H1 (cell line): Measurements from ENCODE around the gene PHLDA3. TPM values are rescaled to one million over a fixed set of nuclear protein-coding genes. Genes with fewer than 3 reads are reported as not detected.

Experiments
- ASH2L ChIP-seq: fragments of 200-600, 300-600 bp; sonication (generic); IDR thresholded peaks from one replicate; pipeline ENCODE4 v1.7.1; 2017; ENCODE audit warnings: low read length
- ATF3 ChIP-seq: IDR thresholded peaks from 2 replicates; pipeline ENCODE4 v1.6.1; 2011; ENCODE audit warnings: low read depth, mild to moderate bottlenecking, low read length; ENCODE audit not compliant: insufficient read depth
- BCL11A ChIP-seq, 2 experiments: IDR thresholded peaks; one replicate each; pipeline ENCODE4 v1.6.1; 2011; ENCODE audit warnings: low read depth in 2 of 2, low read length in 2 of 2, mild to moderate bottlenecking in 2 of 2
- CEBPB ChIP-seq: IDR thresholded peaks from 2 replicates; pipeline ENCODE4 v1.6.1; 2012; ENCODE audit warnings: low read depth, low read length
- FOSL1 ChIP-seq: IDR thresholded peaks from 2 replicates; pipeline ENCODE4 v1.6.1; 2011; ENCODE audit warnings: mild to moderate bottlenecking, low read depth, low read length, moderate library complexity; ENCODE audit not compliant: insufficient read depth
- HDAC2 ChIP-seq, 2 experiments: fragments of 300-600 bp in 1 of 2; sonication (generic) in 1 of 2; IDR thresholded peaks; 2 replicates each; pipeline ENCODE4 v1.6.1; 2011 to 2012; ENCODE audit warnings: low read depth in 2 of 2, low read length in 2 of 2, mild to moderate bottlenecking in 2 of 2, moderate library complexity in 2 of 2, borderline replicate concordance in 1 of 2, inconsistent platforms in 1 of 2
- KDM1A ChIP-seq: fragments of 200-600, 300-600 bp; sonication (generic); IDR thresholded peaks from 2 replicates; pipeline ENCODE4 v1.7.1; 2016; ENCODE audit warnings: mild to moderate bottlenecking, low read length, borderline replicate concordance
- POLR2AphosphoS5 ChIP-seq: IDR thresholded peaks from 2 replicates; pipeline ENCODE4 v1.6.1; 2011; ENCODE audit warnings: low read depth, low read length
- SRF ChIP-seq: IDR thresholded peaks from 2 replicates; pipeline ENCODE4 v1.6.1; 2011; ENCODE audit warnings: mild to moderate bottlenecking, low read depth, low read length, moderate library complexity
- SUZ12 ChIP-seq: fragments of 200-600 bp; sonication (generic); IDR thresholded peaks from 2 replicates; pipeline ENCODE4 v1.6.1; 2012; ENCODE audit warnings: mild to moderate bottlenecking, inconsistent platforms, low read length, moderate library complexity, mixed read lengths
- TAF7 ChIP-seq: optimal IDR thresholded peaks from 2 replicates; pipeline ENCODE3; 2011; ENCODE audit warnings: low read depth, mild to moderate bottlenecking, inconsistent platforms, low read length, moderate library complexity, borderline replicate concordance
- polyA plus RNA-seq, 7 experiments: library from polyadenylated mRNA; depleted of rRNA in 3 of 7; stranded (reverse) in 5 of 7; unstranded in 2 of 7; fragments of >200 nt in 5 of 7; fragments of 200-250 nt in 2 of 7; gene quantifications; 1 replicate in 5 of 7; 2 replicates in 1 of 7; 4 replicates in 1 of 7; pipeline versions ENCODE4 v1.2.1 to v1.2.3, GENCODE V29; 2011 to 2013; ENCODE audit warnings: missing spikeins in 2 of 7, mixed read lengths in 2 of 7
- total RNA-seq: library from RNA; stranded (reverse); fragmentation: NEBNext Ultra II Directional; extraction: Animal tissue kit (Norgen Biotek cat#: 25700); gene quantifications from 2 replicates; pipeline ENCODE4 v1.2.1, GENCODE V29; 2021
- TF ChIP-seq, protein P1 (sequence below): fragments of 300-600 bp; sonication (generic); IDR thresholded peaks from 2 replicates; pipeline ENCODE4 v1.7.1; 2012; ENCODE audit warnings: low read length, moderate library complexity, mild to moderate bottlenecking, inconsistent platforms; ENCODE audit not compliant: insufficient replicate concordance

PHLDA3 gene
- total and polyA plus RNA-seq, 2 of the 8 experiments (the other 6 are each of a cell fraction or from before 2014, with no cell fraction given) = 25.5 to 27.5 TPM

- TF ChIP-seq, protein P1, sequence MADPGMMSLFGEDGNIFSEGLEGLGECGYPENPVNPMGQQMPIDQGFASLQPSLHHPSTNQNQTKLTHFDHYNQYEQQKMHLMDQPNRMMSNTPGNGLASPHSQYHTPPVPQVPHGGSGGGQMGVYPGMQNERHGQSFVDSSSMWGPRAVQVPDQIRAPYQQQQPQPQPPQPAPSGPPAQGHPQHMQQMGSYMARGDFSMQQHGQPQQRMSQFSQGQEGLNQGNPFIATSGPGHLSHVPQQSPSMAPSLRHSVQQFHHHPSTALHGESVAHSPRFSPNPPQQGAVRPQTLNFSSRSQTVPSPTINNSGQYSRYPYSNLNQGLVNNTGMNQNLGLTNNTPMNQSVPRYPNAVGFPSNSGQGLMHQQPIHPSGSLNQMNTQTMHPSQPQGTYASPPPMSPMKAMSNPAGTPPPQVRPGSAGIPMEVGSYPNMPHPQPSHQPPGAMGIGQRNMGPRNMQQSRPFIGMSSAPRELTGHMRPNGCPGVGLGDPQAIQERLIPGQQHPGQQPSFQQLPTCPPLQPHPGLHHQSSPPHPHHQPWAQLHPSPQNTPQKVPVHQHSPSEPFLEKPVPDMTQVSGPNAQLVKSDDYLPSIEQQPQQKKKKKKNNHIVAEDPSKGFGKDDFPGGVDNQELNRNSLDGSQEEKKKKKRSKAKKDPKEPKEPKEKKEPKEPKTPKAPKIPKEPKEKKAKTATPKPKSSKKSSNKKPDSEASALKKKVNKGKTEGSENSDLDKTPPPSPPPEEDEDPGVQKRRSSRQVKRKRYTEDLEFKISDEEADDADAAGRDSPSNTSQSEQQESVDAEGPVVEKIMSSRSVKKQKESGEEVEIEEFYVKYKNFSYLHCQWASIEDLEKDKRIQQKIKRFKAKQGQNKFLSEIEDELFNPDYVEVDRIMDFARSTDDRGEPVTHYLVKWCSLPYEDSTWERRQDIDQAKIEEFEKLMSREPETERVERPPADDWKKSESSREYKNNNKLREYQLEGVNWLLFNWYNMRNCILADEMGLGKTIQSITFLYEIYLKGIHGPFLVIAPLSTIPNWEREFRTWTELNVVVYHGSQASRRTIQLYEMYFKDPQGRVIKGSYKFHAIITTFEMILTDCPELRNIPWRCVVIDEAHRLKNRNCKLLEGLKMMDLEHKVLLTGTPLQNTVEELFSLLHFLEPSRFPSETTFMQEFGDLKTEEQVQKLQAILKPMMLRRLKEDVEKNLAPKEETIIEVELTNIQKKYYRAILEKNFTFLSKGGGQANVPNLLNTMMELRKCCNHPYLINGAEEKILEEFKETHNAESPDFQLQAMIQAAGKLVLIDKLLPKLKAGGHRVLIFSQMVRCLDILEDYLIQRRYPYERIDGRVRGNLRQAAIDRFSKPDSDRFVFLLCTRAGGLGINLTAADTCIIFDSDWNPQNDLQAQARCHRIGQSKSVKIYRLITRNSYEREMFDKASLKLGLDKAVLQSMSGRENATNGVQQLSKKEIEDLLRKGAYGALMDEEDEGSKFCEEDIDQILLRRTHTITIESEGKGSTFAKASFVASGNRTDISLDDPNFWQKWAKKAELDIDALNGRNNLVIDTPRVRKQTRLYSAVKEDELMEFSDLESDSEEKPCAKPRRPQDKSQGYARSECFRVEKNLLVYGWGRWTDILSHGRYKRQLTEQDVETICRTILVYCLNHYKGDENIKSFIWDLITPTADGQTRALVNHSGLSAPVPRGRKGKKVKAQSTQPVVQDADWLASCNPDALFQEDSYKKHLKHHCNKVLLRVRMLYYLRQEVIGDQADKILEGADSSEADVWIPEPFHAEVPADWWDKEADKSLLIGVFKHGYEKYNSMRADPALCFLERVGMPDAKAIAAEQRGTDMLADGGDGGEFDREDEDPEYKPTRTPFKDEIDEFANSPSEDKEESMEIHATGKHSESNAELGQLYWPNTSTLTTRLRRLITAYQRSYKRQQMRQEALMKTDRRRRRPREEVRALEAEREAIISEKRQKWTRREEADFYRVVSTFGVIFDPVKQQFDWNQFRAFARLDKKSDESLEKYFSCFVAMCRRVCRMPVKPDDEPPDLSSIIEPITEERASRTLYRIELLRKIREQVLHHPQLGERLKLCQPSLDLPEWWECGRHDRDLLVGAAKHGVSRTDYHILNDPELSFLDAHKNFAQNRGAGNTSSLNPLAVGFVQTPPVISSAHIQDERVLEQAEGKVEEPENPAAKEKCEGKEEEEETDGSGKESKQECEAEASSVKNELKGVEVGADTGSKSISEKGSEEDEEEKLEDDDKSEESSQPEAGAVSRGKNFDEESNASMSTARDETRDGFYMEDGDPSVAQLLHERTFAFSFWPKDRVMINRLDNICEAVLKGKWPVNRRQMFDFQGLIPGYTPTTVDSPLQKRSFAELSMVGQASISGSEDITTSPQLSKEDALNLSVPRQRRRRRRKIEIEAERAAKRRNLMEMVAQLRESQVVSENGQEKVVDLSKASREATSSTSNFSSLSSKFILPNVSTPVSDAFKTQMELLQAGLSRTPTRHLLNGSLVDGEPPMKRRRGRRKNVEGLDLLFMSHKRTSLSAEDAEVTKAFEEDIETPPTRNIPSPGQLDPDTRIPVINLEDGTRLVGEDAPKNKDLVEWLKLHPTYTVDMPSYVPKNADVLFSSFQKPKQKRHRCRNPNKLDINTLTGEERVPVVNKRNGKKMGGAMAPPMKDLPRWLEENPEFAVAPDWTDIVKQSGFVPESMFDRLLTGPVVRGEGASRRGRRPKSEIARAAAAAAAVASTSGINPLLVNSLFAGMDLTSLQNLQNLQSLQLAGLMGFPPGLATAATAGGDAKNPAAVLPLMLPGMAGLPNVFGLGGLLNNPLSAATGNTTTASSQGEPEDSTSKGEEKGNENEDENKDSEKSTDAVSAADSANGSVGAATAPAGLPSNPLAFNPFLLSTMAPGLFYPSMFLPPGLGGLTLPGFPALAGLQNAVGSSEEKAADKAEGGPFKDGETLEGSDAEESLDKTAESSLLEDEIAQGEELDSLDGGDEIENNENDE = no peak
- TF ChIP-seq HDAC2 (IDR thresholded peaks at IDR 0.05; ENCODE audit: borderline replicate concordance in 1 of 2, low read depth in 2 of 2, low read length in 2 of 2) (no peak), TAF7 (no peak), ATF3 (no peak), FOSL1 (no peak), ASH2L (no peak), KDM1A (no peak), SRF (no peak), POLR2AphosphoS5 (no peak), BCL11A (IDR thresholded peaks at IDR 0.05; ENCODE audit: low read depth in 2 of 2, low read length in 2 of 2) (no peak), CEBPB (no peak), SUZ12 (no peak)
Observed at GRCh38 chr1:201475130-201475529, 6.1 kb upstream of the PHLDA3 start (continued).
